HG03095 (cell line): ENCODE results near the gene WHAMM.

Source experiments
- ATAC-seq: cut with Tn5 transposase; IDR thresholded peaks from one replicate; pipeline ENCODE4 v1.9.1; 2021; ENCODE audit warnings: moderate library complexity; ENCODE audit not compliant: unreplicated experiment

The WHAMM gene

DNA sequence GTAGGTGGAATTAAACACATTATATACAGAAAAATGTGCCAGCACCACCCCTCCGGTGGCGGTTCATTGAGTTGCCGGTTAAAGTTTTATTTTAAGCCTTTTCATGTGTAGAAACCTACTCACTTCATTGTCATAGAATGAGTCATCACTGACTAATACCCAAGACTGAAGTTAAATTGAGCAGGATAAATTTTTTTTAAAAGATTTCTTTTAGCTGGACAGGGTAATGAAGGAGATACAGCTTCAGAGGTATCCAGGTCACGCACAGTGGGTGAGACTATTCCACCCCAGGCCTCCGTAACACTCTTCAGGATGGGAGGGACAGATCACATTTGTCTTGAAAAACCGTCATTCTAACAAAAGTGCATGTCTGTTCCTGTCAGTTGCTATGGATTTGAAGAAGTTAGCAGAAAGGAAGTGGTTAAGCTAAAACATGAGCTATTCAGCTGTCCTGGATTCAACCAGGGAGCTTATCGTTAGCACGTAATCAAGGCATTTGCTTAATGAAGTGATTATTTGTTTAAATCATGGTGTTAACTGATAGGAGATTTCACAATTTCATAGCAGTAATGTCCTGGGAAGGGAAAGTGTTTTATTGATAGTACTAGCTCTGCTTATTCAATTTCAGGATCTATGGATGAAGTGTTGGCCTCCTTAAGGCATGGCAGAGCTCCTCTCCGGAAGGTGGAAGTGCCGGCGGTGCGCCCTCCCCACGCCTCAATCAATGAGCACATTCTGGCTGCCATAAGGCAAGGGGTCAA lies 23.4 kb downstream of the WHAMM start:
- ATAC-seq = peak; percentile 87

DNA sequence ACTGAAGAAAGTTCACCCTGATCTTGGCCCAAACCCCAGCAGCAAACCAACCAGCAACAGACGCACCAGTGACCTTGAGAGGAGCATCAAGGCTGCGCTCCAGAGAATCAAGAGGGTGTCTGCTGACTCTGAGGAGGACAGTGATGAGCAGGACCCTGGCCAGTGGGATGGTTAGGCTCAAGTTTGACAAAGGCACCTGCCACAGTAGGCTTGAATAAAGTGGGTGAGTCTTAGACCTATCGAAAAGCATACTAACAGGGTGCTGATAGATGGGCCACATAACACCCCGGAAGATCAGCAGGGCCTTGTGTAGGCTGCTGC lies 23.9 kb downstream of the WHAMM start:
- no peak for ATAC-seq

DNA sequence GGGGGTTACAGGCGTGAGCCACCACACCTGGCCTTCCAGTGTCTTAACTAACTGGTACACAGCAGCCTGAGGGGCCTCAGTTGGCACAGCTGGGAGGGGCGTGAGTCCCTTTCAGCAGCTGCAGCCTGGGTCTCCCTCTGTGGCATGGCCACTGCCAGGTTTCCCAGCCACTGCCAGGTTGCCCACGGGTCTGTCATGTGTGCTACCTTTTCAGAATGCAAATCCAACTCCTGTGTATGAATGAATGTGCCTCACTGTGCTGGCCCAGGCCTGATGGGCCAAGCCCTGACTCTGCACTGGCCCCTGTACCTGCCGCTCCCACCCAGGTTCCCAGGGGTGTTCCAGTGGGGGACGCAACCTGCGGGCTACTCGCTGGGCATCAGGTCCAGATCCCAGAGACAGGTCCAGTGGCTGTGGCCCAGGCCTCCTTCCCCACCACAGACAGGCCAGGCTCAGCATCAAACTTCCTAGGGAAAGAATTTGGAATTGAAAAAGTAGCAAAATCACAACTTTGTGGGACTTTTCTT lies 26.0 kb downstream of the WHAMM start:
- no peak for ATAC-seq

DNA sequence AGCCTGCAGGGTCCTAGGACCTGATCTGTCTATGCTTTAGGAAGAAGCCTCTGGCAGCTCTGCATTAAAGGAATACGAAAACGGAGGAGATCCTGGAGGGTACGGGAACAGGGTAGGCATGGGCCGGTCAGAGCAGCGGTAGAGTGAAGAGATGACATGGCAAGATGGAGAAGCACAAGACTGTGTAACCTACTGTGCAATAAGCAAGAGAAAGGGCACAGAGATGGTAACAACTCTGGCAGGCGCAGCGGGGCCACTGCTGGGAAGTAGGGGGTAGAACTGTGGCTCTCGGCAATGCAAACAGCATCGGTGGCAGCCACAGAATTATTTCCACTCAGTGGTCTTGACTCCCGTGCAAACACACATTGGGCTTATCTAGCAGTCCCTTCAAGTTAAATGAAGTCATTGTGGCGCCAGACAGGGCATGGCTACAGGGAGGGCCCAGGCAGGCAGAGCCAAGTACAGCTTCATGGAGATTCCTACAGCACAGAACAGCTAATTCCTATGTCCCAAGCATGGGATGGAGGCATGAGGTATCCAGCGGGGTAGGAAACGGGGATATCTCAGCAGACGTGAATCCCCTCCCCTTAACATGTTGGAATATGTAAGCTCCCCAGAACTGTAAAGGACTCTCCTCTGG lies 28.8 kb downstream of the WHAMM start:
- no peak for ATAC-seq

DNA sequence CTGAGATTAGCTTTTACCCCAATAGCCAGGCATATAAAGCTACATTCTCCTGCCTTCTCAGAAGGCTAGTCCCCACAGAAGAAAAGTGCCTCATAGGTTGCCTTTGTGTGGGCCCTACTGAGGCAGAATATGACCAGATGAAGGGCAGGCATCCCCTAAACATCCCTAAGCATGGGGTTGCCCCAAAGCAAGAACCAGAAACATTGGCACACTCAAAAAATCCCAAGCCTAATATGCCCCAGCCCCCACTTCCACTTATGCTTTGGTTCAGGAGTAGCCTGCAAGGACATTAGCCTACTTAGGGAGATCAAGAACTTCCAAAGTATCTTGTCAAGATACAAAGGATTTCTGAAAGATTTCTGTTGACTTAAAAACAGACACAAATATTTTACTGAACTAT lies 29.7 kb downstream of the WHAMM start:
- no peak for ATAC-seq

DNA sequence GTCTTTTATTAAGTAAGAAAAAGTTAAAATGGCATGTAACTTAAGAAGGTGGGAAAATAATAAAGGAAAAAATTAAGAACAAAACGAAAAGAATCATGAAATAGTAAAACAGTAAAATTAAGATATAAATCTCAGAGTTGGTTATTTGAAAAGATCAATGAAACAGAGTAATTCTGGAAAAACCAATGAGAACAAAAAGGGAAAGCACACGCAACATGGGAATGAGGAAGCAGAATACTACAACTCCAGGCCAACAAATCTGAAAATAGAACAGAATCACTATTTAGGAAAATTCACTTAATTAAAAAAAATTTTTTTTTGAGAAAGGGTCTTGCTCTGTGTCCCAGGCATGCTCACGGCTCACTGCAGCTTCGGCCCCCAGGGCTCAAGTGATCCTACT lies 30.7 kb downstream of the WHAMM start:
- no peak for ATAC-seq

GRCh38 chr15:82843566-82843965 lies 34.1 kb downstream of the WHAMM start:
- no peak for ATAC-seq

GRCh38 chr15:82845686-82846085 lies 36.3 kb downstream of the WHAMM start:
- ATAC-seq = no peak

DNA sequence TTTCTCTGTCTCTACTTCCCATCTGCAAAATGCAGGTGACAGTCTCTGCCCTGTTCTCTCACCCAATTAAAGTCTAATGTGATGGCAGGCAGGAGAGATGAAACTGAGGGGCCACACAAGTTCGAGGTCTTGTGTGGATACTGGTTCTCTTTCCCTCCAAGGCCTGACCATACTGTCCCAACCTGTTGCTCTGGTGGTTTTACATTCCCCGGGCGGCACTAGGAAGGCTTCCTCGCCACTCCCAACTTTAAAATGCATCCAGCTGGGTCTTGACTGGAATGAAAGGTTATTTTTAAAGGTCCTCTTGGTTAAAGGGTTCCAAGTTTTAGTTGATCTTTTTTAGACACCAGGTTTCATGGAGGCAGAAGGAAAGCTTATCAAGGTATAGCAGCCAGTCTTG lies 37.2 kb downstream of the WHAMM start:
- ATAC-seq = no peak

- ATAC-seq = no peak
These were observed 38.3 kb downstream of the WHAMM start for GRCh38 chr15:82847703-82848102.

- no peak for ATAC-seq
These were observed 39.0 kb downstream of the WHAMM start for GRCh38 chr15:82848241-82848993.

DNA sequence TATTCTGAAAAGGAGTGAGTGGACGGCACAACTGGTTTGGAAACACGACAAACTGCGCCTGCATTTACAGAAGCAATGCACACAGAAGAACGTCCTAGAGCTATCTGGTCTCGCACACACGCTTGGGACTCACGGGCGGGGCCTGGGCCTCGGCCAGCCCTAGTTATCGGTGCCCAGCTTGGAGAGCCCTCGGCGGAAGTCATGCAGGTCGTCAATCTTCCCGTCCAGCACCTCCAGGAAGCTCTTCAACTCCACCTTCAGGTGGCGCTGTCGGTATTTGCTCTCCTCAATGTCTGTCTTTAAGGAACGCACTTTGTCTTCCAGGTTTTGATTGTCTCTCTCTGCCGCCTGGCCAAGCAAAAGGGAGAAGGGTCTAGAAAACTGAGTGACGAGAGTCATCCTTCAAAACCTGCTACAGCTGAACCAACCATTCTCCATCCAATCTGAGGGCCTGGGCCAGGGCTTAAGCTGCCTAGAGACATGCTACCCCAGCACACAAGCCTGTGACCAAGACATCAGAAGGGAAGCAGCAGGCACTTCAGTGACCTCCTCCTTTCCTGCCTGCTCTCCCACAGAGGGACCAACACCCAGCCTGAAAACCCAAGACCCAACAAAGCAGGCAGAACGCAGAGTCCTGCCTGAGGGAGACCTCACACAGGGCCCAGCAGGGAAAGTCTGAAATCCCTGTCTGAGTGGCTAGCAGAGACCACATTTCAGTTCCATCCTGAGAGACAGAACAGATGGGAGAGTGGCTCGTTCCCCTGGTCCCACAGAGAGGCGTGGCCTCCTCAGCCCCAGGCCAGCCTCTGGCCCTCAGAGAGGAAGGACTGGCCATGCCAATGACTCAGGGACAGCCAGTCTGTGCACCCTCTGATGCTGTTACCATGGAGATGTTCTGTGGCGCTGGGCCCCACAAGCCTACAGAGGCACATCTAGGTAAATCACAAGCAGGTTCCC lies 40.4 kb downstream of the WHAMM start:
- ATAC-seq = no peak

DNA sequence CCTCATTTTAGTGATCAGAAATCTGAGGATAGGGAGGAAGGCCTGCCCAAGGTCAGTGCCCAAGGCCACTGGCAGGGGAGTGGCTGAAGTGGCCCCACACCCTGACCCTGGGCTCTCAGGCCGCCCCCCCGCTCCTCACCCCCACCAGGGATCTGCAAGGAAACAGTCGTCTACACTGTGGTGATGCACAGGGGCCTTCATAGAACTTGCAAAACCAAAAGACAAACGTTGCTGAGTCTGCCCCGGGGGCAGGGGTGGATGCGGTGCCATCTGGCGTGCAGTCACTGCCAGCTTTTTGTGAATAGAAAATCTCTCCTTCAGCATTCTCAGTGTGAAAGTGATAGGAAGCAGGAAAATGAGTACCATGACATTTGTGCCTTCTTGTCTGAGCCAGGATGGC lies 41.3 kb downstream of the WHAMM start:
- no peak for ATAC-seq

DNA sequence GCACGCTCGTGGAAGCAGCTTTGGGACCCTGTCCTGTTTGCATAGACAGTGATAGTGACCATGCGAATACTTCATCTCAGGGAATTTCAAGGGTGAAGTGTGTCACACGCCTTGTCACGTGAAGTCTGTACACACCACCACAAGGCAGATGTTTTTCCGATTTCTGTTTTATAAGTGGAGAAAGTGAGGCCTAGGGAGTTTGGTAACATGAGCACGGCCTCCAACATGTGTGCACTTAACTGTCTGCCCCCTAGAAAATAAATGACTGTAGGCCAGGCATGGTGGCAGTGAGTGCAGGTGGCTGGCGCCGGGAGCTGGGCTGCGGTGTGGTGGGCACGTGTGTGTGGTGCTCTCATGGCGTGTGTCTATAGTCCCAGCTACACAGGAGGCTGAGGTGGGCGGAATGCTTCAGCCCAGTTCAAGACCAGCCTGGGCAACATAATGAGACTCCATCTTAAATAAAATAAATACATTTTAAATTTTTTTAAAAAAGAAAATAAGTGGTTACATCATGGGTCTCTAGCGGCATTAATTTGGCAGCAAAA lies 42.0 kb downstream of the WHAMM start:
- ATAC-seq = no peak

- ATAC-seq = no peak
These were observed 42.6 kb downstream of the WHAMM start for GRCh38 chr15:82851981-82852511.

DNA sequence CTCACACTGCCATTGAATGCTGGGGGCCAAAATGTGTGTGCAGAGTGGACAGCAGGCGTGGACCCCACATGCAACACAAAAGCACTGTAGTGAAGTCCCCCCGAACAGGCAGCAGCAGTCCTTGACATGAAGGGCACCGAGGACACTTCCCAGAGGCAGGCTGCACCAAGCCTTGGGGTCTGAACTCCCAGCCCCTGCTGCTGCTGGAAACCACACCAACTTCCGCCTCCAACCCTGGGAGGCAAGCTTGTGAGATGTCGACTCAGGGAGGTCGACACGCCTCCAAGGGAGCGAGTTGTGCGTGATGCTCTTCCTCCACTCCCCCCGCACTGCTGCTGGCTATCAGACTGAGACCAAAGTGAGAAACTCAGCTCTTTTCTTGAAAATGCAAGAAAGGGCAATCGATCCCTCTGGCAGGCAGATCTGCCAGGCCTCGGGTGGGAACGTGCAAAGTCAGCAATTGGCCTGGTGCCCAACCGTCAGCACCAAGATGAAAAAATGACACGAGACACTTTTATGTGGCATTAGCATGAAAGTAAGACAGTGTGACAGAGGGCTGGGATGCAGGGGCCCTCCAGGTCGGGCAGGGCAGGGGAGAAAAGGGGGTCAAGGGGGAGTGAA lies 43.6 kb downstream of the WHAMM start:
- ATAC-seq = no peak

DNA sequence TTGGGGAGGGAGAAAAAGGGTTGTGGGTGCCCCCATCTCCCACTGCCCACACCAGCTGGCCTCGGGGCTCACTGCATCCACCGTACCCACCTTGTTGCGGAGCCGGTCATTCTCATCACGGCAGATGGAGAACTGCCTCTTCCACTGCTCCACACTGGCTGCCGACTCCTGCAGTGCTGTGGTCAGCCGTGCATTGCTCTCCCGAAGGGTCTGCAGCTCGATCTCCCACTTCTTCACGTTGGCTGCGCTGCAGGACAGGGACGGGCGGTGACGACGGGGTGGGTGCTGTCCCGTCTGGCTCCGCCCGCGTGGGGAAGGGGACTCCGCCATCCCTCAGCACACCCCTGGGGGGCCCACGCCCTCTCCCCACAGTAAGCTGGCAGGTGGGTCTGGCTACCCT lies 45.1 kb downstream of the WHAMM start:
- no peak for ATAC-seq

GRCh38 chr15:82855286-82856100 lies 46.1 kb downstream of the WHAMM start:
- ATAC-seq = no peak
